GM06990 (cell line): Measurements from ENCODE around the gene LARGE1.
"Not testable (repeated sequence)": the region's sequence is repeated elsewhere in the genome, so short reads cannot be mapped to it uniquely, and the experiment has no call there.

Source experiments
- DNase-seq: peaks from one replicate; pipeline ENCODE4 v3.0.0-alpha.2; 2011; ENCODE audit not compliant: insufficient read length; ENCODE audit errors: extremely low read depth
- H3K27me3 ChIP-seq: replicated peaks from 2 replicates; pipeline ENCODE4 v1.6.0; 2011; ENCODE audit warnings: low read length; ENCODE audit not compliant: control insufficient read depth, insufficient read depth
- H3K36me3 ChIP-seq: 2 replicates; pipeline ENCODE4 v1.5.1; 2011; ENCODE audit warnings: low read length; ENCODE audit not compliant: control insufficient read depth, insufficient read depth
- H3K4me3 ChIP-seq: replicated peaks from 2 replicates; pipeline ENCODE4 v1.5.1; 2011; ENCODE audit warnings: low read depth, mild to moderate bottlenecking, control low read depth, low read length
- CTCF ChIP-seq: IDR thresholded peaks from 2 replicates; pipeline ENCODE4 v1.5.1; 2011; ENCODE audit warnings: low read length, control low read depth, mild to moderate bottlenecking, inconsistent platforms; ENCODE audit not compliant: insufficient read depth, poor library complexity, severe bottlenecking

Gene LARGE1

DNA sequence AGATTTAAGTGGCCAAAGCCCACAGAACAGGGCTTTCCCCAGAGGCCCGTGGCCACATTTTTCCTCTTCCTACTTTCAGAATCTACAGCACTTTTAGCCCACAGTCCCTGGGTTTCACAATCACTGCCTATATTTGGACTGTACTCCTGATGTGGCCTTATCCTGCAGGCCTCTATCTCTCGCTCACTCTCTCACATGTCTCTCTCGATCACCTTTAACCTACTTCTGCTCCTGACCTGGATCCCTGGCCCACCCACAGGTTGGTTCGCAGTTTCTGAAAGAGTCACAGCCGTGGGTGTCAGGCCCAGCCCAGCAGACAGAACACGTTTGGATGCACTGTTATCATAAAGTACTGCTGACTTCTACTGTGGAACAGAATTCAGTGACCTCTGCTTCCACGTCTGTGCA is 55.5 kb downstream of the LARGE1 start:
- Histone ChIP-seq H3K27me3 (no peaks in the 10 kb centered on the region), H3K36me3 (no peaks in the 10 kb centered on the region), H3K4me3 (no peak overlapping the region)
- DNase-seq = no peak
- TF ChIP-seq CTCF = no peak

DNA sequence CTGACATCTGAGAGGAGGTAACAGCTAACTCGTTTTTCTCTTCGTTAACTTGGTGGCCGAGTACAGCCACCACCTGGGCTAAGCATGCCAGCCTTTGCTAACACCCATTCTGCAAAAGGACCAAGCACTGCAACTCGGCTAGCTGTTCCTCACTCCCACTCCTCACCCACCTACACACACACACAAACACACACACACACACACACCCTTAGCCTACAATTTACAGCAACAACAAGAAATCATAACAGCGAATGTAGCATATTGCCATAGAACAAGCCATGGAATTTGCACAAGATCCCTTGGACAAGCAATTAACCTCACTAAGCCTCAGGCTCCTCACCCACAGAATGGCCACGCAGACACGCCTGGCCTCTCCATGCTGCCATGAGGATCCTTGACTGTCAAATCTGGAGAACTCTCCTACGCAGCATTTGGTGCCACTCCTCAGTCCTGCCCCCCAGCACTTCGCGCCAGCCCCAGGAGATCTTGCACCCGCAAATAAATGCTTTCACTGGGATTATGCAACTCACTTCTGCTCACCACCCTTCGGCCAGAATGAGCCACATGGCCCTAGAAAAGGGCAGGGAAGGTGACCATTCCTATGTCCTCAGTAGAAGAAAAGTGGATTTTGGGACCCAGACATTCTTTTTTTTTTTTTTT is 58.9 kb downstream of the LARGE1 start:
- no peaks in the 10 kb centered on the region for H3K36me3 ChIP-seq
- DNase-seq = no peak
- H3K27me3 ChIP-seq = no peaks in the 10 kb centered on the region
- H3K4me3 ChIP-seq = no peak overlapping the region
- TF ChIP-seq CTCF = no peak

GRCh38 chr22:33860386-33860785 is 59.9 kb downstream of the LARGE1 start:
- DNase-seq = no peak
- H3K4me3 ChIP-seq = no peak overlapping the region
- TF ChIP-seq CTCF = no peak
- no peaks in the 10 kb centered on the region for H3K27me3 ChIP-seq
- no peaks in the 10 kb centered on the region for H3K36me3 ChIP-seq

GRCh38 chr22:33859311-33859710 is 61.0 kb downstream of the LARGE1 start:
- Histone ChIP-seq H3K36me3 (no peaks in the 10 kb centered on the region), H3K4me3 (no peak overlapping the region), H3K27me3 (no peaks in the 10 kb centered on the region)
- DNase-seq = no peak
- TF ChIP-seq CTCF = no peak

- DNase-seq, H3K27me3 ChIP-seq, H3K4me3 ChIP-seq, H3K36me3 ChIP-seq: not testable (repeated sequence)
These were observed 61.6 kb downstream of the LARGE1 start for GRCh38 chr22:33858653-33859052.

- not testable (repeated sequence) for H3K4me3 ChIP-seq, H3K36me3 ChIP-seq, DNase-seq, H3K27me3 ChIP-seq
These were observed 62.5 kb downstream of the LARGE1 start for GRCh38 chr22:33857767-33858166.

DNA sequence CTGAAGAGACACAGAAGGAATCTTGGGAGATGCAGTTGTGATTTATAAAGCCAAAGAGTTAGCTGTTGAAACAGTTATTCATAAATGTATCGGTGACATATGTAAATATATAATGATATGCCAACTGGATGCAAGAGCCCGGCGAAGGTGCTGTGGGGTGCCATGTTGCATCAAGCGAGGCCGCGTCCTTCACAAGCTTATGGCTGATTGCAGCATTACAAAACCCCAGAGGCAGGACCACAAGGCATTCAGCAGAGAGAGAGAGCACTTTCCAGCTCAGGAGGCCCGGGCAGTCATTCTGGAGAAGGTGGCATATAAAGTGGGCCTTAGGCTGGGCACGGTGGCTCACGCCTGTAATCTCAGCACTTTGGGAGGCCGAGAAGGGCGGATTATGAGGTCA is 65.6 kb downstream of the LARGE1 start:
- no peak for TF ChIP-seq CTCF
- H3K27me3 ChIP-seq = no peaks in the 10 kb centered on the region
- no peak overlapping the region for H3K4me3 ChIP-seq
- no peak for DNase-seq
- no peaks in the 10 kb centered on the region for H3K36me3 ChIP-seq
